Kidney (tissue), 22 donors: Measurements from ENCODE around the gene UBE2Z. TPM values are rescaled to one million over a fixed set of nuclear protein-coding genes. Genes with fewer than 3 reads are reported as not detected.

Source experiments
- DNase-seq, 5 donors: peaks; one replicate each; pipeline ENCODE4 v3.0.0-alpha.2; 2013 to 2020
- FAIRE-seq: peaks from 2 replicates; lab custom pipeline; 2012; peaks lifted over from hg19 to GRCh38; lab: Jason Lieb, UNC
- H3K27ac ChIP-seq, 2 donors: one replicate each; pipeline ENCODE4 v1.7.0; 2013; ENCODE audit warnings: low read depth in 2 of 2, low read length in 2 of 2, inconsistent platforms in 1 of 2
- H3K27me3 ChIP-seq: one replicate; pipeline ENCODE4 v1.7.1; 2013; ENCODE audit warnings: low read length, inconsistent platforms; ENCODE audit not compliant: control insufficient read depth, insufficient read depth
- H3K36me3 ChIP-seq, 3 donors: one replicate each; pipeline versions ENCODE4 v1.7.0 to v1.7.1; 2013; ENCODE audit warnings: low read length in 3 of 3, control low read depth in 1 of 3, inconsistent platforms in 1 of 3; ENCODE audit not compliant: insufficient read depth in 3 of 3, control insufficient read depth in 2 of 3
- H3K4me1 ChIP-seq, 3 donors: one replicate each; pipeline versions ENCODE4 v1.7.0 to v1.7.1; 2013; ENCODE audit warnings: low read length in 3 of 3, inconsistent platforms in 1 of 3, low read depth in 1 of 3; ENCODE audit not compliant: control insufficient read depth in 2 of 3, insufficient read depth in 2 of 3
- H3K4me3 ChIP-seq, 3 donors: one replicate each; pipeline versions ENCODE4 v1.7.0 to v1.8.1; 2013; ENCODE audit warnings: low read length in 3 of 3, control low read depth in 1 of 3, inconsistent platforms in 1 of 3
- H3K9ac ChIP-seq, 3 donors: one replicate each; pipeline versions ENCODE4 v1.7.0 to v1.7.1; 2013; ENCODE audit warnings: low read length in 3 of 3, control low read depth in 1 of 3, inconsistent platforms in 1 of 3
- H3K9me3 ChIP-seq, 3 donors: one replicate each; pipeline versions ENCODE4 v1.7.0 to v1.7.1; 2013; ENCODE audit warnings: low read length in 3 of 3, control low read depth in 1 of 3, inconsistent platforms in 1 of 3; ENCODE audit not compliant: control insufficient read depth in 2 of 3, insufficient read depth in 1 of 3
- intact Hi-C: fragments of 100-400 bp; cut with DNase I; formaldehyde crosslinking; loops from one replicate; pipeline ENCODE4 v1.11.1; 2022
- long read RNA-seq, 10 donors: library from polyadenylated mRNA in 1 of 10; unstranded in 1 of 10; transcript quantifications; one replicate each; pipeline ENCODE4 v2.0.0 and lab custom pipeline, GENCODE V29; 2021 to 2026
- polyA plus RNA-seq: library from polyadenylated mRNA; stranded (reverse); fragments of 350-450 nt; fragmentation: Illumina TruSeq; extraction: RNeasy Lipid Tissue Mini Kit (QIAGEN cat#74804); gene quantifications from one replicate; pipeline ENCODE4 v1.2.3, GENCODE V29; 2014; ENCODE audit warnings: low read depth, low replicate concordance; ENCODE audit not compliant: insufficient read depth
- total RNA-seq: library from RNA; stranded (reverse); fragmentation: NEBNext Ultra II Directional; extraction: Animal tissue kit (Norgen Biotek cat#: 25700); gene quantifications from one replicate; pipeline ENCODE4 v1.2.1, GENCODE V29; 2021
- TF ChIP-seq, protein P1 (sequence below): IDR thresholded peaks from 3 replicates; pipeline ENCODE4 v1.5.1; 2012; ENCODE audit warnings: mild to moderate bottlenecking, moderate library complexity, borderline replicate concordance; ENCODE audit not compliant: insufficient read depth; ENCODE audit errors: extremely low read depth
- donor health status: control.
- donor health status: control.
- donor health status: control.
- donor health status: control.
- donor health status: control.
- donor health status: DM: yes; HTN: yes; CAD: no.
- donor health status: Normal renal cell carcinoma (clear cell type).

UBE2Z gene
- total RNA-seq (86.7 TPM), polyA plus RNA-seq (47.5 TPM)
- long read RNA-seq, donor 1, full-length matches to known transcripts = 20 of 20 reads
- long read RNA-seq, donor 1, partial matches to known transcripts = 0 of 20 reads
- long read RNA-seq, donor 1, other reads (novel, unspliced or antisense) = 0 of 20 reads
- long read RNA-seq, donor 2, full-length matches to known transcripts = 30 of 133 reads
- long read RNA-seq, donor 2, partial matches to known transcripts = 41 of 133 reads
- long read RNA-seq, donor 2, other reads (novel, unspliced or antisense) = 62 of 133 reads
- long read RNA-seq, donor 3, full-length matches to known transcripts = 22 of 61 reads
- long read RNA-seq, donor 3, partial matches to known transcripts = 39 of 61 reads
- long read RNA-seq, donor 3, other reads (novel, unspliced or antisense) = 0 of 61 reads
- long read RNA-seq, donor 4, full-length matches to known transcripts = 20 of 20 reads
- long read RNA-seq, donor 4, partial matches to known transcripts = 0 of 20 reads
- long read RNA-seq, donor 4, other reads (novel, unspliced or antisense) = 0 of 20 reads
- long read RNA-seq, donor 5, partial matches to known transcripts = 0 of 4 reads
- long read RNA-seq, donor 5, other reads (novel, unspliced or antisense) = 0 of 4 reads
- long read RNA-seq, donor 6, partial matches to known transcripts = 0 of 4 reads
- long read RNA-seq, donor 6, other reads (novel, unspliced or antisense) = 0 of 4 reads
- long read RNA-seq, donor 7, full-length matches to known transcripts = 27 of 53 reads
- long read RNA-seq, donor 7, partial matches to known transcripts = 1 of 53 reads
- long read RNA-seq, donor 7, other reads (novel, unspliced or antisense) = 25 of 53 reads
- long read RNA-seq, donor 8, full-length matches to known transcripts = 18 of 18 reads
- long read RNA-seq, donor 8, partial matches to known transcripts = 0 of 18 reads
- long read RNA-seq, donor 8, other reads (novel, unspliced or antisense) = 0 of 18 reads
- long read RNA-seq, donor 9, full-length matches to known transcripts = 9 of 9 reads
- long read RNA-seq, donor 9, partial matches to known transcripts = 0 of 9 reads
- long read RNA-seq, donor 9, other reads (novel, unspliced or antisense) = 0 of 9 reads
- long read RNA-seq, donor 10, full-length matches to known transcripts = 19 of 19 reads
- long read RNA-seq, donor 10, partial matches to known transcripts = 0 of 19 reads
- long read RNA-seq, donor 10, other reads (novel, unspliced or antisense) = 0 of 19 reads

- DNase-seq (peak; percentile 97 to 98 (median 98)), FAIRE-seq (no peak)
- H3K4me3 ChIP-seq = peak within 1 kb of the TSS; percentile 88 to 98 (median 91)
- peaks cover 0 to 23% (median 16%) of the 10 kb centered on the region in 3 donors for H3K4me1 ChIP-seq
- H3K9ac ChIP-seq = peak within 1 kb of the TSS; percentile 51 to 96 (median 84)
- peak within 1 kb of the TSS; percentile 73 to 77 for H3K27ac ChIP-seq
- H3K9me3 ChIP-seq = no peaks in the 10 kb centered on the region
- peaks cover 0 to 7% (median 2%) of the 10 kb centered on the region in 3 donors for H3K36me3 ChIP-seq
- intact Hi-C loops = no loop called here
- TF ChIP-seq, protein P1, sequence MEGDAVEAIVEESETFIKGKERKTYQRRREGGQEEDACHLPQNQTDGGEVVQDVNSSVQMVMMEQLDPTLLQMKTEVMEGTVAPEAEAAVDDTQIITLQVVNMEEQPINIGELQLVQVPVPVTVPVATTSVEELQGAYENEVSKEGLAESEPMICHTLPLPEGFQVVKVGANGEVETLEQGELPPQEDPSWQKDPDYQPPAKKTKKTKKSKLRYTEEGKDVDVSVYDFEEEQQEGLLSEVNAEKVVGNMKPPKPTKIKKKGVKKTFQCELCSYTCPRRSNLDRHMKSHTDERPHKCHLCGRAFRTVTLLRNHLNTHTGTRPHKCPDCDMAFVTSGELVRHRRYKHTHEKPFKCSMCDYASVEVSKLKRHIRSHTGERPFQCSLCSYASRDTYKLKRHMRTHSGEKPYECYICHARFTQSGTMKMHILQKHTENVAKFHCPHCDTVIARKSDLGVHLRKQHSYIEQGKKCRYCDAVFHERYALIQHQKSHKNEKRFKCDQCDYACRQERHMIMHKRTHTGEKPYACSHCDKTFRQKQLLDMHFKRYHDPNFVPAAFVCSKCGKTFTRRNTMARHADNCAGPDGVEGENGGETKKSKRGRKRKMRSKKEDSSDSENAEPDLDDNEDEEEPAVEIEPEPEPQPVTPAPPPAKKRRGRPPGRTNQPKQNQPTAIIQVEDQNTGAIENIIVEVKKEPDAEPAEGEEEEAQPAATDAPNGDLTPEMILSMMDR = peak; percentile 8
- H3K27me3 ChIP-seq = no peaks in the 10 kb centered on the region
These were observed at the start of gene UBE2Z for GRCh38 chr17:48908047-48908843. TSS of gene UBE2Z (plus strand) at chr17:48908407. CDS start at chr17:48908504, 97 bp downstream.

- TF ChIP-seq, protein P1 = no peak
- DNase-seq = no peak
- Histone ChIP-seq H3K9ac (no peak overlapping the region), H3K4me3 (no peak overlapping the region), H3K27me3 (no peaks in the 10 kb centered on the region), H3K27ac (no peak overlapping the region), H3K9me3 (no peaks in the 10 kb centered on the region), H3K36me3 (peaks cover 0 to 56% (median 32%) of the 10 kb centered on the region in 3 donors), H3K4me1 (no peaks in the 10 kb centered on the region)
- no peak for FAIRE-seq
- intact Hi-C loops = no loop called here
These were observed 48.2 kb upstream of the UBE2Z start for GRCh38 chr17:48860034-48860433.

DNA sequence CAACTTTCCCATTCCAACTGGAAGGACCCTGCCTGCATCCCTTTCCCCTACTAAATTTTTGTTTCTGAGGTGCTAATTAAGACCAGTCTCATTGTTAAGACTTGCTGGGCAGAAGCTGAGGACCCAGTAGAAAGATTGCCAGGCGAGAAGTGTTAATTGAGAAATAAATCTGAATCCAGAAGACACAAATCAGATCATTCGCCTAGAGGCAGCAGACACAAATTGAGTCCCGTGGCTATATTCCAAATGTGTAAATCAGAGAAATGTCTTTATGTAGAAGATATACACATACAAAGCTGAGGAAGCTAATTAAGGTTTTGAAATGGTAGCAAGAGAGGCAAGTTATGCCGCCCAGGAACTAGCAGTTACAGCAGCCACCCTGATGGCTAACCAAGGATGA is 47.8 kb upstream of the UBE2Z start:
- FAIRE-seq (no peak), DNase-seq (no peak)
- Histone ChIP-seq H3K36me3 (peaks cover 0 to 52% (median 28%) of the 10 kb centered on the region in 3 donors), H3K9me3 (no peaks in the 10 kb centered on the region), H3K27ac (no peak overlapping the region), H3K4me3 (no peak overlapping the region), H3K4me1 (no peaks in the 10 kb centered on the region), H3K27me3 (no peaks in the 10 kb centered on the region), H3K9ac (no peak overlapping the region)
- intact Hi-C loops = no loop called here
- TF ChIP-seq, protein P1 = no peak
